C4-2B (cell line): ENCODE data around the gene PIGR.

Source experiments
- H3K27ac ChIP-seq: fragments of 450-650 bp; 2 replicates; pipeline ENCODE4 v1.5.1; 2017
- ZFX ChIP-seq: fragments of 450-650 bp; IDR thresholded peaks from 2 replicates; pipeline ENCODE4 v1.6.1; 2017
- TF ChIP-seq, protein P1 (sequence below): fragments of 450-650 bp; conservative IDR thresholded peaks from 2 replicates; pipeline ENCODE4 v1.5.1; 2017; ENCODE audit warnings: mild to moderate bottlenecking

PIGR gene

DNA sequence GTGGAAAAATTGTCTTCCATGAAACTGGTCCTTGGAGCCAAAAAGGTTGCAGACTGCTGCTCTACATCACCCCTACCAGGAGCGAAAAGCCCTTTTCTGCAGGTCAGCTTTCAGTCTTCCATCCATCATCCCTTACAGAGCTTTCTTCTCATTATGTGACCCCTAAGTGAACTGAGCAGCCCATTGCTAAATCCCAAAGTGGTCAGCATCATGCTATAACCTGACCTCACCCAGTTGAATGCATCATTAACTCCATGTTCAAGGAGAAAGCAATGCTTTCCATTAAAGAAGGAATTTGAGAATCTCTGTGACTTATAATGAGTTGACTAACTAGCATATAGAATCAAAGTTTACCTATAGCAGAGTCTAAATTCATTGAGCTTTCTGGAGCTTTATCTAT lies 59.4 kb downstream of the PIGR start:
- no peak overlapping the region for H3K27ac ChIP-seq
- no peak for TF ChIP-seq ZFX
- TF ChIP-seq, protein P1, sequence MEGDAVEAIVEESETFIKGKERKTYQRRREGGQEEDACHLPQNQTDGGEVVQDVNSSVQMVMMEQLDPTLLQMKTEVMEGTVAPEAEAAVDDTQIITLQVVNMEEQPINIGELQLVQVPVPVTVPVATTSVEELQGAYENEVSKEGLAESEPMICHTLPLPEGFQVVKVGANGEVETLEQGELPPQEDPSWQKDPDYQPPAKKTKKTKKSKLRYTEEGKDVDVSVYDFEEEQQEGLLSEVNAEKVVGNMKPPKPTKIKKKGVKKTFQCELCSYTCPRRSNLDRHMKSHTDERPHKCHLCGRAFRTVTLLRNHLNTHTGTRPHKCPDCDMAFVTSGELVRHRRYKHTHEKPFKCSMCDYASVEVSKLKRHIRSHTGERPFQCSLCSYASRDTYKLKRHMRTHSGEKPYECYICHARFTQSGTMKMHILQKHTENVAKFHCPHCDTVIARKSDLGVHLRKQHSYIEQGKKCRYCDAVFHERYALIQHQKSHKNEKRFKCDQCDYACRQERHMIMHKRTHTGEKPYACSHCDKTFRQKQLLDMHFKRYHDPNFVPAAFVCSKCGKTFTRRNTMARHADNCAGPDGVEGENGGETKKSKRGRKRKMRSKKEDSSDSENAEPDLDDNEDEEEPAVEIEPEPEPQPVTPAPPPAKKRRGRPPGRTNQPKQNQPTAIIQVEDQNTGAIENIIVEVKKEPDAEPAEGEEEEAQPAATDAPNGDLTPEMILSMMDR, result no peak

DNA sequence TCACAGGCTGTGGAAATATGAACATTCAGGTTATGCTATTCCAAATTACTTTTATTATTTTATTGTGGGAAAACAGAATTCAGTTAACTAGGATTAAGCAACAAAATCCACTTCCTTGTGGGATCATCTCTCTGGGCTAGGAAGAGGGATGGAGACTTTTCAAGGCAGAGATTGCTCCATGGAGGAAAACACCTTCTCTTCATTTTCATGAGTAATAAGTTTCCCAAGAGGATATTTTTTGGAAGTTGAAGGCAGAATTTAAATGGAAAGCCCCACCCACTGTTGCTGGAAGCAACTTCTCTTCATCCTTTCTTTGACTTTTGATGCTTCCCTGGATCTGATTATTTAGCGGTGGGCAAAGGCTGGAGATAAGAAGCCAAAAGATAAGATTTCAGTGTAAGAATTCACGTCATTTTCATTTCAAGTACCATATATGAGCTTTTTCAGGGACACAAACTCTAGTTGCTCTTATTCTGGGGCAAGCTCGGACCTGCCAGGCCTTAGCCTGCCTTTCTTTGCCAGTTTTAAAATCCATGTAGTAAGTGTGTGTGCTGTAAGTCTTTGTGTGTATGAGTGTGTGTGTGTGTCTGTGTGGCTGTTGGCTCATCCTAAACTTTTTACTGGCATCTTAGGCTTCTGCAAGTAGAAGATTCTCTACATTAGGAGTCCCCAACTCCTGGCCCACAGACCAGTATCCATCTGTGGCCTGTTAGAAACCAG lies 60.8 kb downstream of the PIGR start:
- H3K27ac ChIP-seq, result no peak overlapping the region
- no peak for TF ChIP-seq ZFX
- TF ChIP-seq, protein P1, result no peak

DNA sequence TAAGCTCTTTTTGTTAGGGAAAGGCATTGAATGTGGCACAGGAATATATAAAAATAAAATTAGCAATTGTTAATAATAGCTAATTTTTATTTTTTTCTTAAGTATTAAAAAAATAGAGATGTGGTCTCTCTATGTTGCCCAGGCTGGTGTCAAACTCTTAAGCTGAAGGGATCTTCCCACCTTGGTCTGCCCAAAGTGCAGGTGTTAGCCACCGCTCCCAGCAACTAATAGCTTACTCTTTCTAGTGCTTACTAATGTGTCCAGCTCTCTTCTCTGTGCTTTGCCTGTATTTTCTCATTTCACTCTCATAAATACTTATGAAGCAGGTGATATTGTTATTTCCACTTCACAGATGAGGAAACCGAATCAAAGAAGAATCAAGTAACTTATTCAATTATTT lies 62.4 kb downstream of the PIGR start:
- TF ChIP-seq, protein P1, result no peak
- no peak for TF ChIP-seq ZFX
- no peak overlapping the region for H3K27ac ChIP-seq

DNA sequence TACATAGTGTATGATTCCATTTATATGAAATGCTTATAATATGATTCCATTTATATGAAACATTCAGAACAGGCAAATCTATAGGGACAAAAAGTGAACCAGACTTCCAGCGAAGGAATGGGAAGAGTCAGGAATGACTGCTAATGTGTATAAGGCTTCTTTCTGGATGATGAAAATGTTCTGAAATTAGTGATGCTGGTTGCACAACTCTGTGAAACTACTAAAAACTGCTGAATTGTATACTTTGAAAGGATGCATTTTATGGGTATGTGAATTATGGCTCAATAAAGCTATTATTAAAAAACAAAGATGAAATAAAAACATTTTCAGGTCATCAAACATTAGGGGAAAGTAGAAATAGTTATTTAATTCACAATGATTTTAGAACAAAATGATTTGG lies 63.1 kb downstream of the PIGR start:
- no peak overlapping the region for H3K27ac ChIP-seq
- TF ChIP-seq, protein P1, result no peak
- TF ChIP-seq ZFX, result no peak

DNA sequence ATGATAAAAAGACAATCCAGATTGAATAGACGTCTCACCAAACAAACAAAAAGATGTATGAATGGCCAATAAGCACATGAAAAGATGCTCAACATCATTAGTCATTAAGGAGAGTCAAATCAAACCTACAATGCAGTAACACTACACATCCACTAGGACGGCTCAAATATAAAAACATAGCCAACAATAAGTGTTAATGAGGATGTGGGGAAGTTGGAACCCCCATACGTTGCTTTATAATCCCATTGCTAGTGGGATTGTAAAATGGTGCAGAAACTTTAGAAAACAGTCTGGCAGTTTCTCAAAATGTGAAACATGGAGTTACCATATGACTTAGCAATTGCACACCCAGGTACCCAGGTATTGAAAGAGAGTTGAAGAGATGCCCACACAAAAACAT lies 63.7 kb downstream of the PIGR start:
- no peak overlapping the region for H3K27ac ChIP-seq
- no peak for TF ChIP-seq ZFX
- TF ChIP-seq, protein P1, result peak; percentile 36

DNA sequence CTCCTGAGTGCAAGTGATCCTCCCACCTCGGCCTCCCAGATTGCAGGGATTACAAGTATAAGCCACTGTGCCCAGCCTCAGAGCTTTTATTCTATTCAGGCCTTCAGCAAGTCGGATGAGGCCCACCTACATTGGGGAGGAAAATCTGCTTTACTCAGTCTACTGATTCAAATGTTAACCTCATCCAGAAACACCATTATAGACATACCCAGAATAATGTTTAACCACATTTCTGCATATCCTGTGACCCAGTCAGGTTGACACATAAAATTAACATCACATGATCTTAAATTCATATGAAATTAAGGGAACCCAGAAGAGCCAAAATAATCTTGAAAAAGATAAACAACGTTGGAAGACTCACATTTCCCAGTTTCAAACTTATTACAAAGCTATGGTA lies 66.0 kb downstream of the PIGR start:
- no peak overlapping the region for H3K27ac ChIP-seq
- TF ChIP-seq, protein P1, result no peak
- no peak for TF ChIP-seq ZFX
